Measurements from ENCODE around the gene ZNRF3.

GRCh38 chr22:29105468-29105867 lies 222.1 kb downstream of the ZNRF3 start:
- no peak for TF ChIP-seq CTCF (IDR thresholded peaks at IDR 0.05)
- TF ChIP-seq POLR2A (IDR thresholded peaks at IDR 0.05) = no peak

All from uterus (tissue), 2 donors.